Left colon (tissue), 2 donors: Measurements from ENCODE around the gene NUAK1. TPM values are rescaled to one million over a fixed set of nuclear protein-coding genes. Genes with fewer than 3 reads are reported as not detected.
A peak's percentile ranks its signal among the peaks of the same experiment; 100 is the strongest.

Experiments
- ATAC-seq: fragments of 200-7000 bp; cut with Tn5 transposase; one replicate; pipeline ENCODE4 v1.9.1; 2020; ENCODE audit warnings: mild to moderate bottlenecking, moderate library complexity
- DNase-seq, 2 donors: peaks; one replicate each; pipeline ENCODE4 v3.0.0-alpha.2; 2020
- intact Hi-C, 2 donors: fragments of 100-400 bp; cut with DNase I in 1 of 2; cut with micrococcal nuclease in 1 of 2; formaldehyde crosslinking; loops; one replicate each; pipeline versions ENCODE4 v1.11.2 to v1.14.0; 2022; cut with DNase I, micrococcal nuclease
- total RNA-seq, 2 donors: library from RNA; stranded (reverse); fragmentation: NEBNext Ultra II Directional; extraction: Animal tissue kit (Norgen Biotek cat#: 25700); gene quantifications; one replicate each; pipeline ENCODE4 v1.2.1, GENCODE V29; 2021
- donor health status: DM: no; HTN: no; CAD: no.
- donor health status: DM: yes; HTN: yes; CAD: no.

Gene NUAK1
- total RNA-seq, 2 donors from 2014 or later, result 3.8 to 4.2 TPM

DNA sequence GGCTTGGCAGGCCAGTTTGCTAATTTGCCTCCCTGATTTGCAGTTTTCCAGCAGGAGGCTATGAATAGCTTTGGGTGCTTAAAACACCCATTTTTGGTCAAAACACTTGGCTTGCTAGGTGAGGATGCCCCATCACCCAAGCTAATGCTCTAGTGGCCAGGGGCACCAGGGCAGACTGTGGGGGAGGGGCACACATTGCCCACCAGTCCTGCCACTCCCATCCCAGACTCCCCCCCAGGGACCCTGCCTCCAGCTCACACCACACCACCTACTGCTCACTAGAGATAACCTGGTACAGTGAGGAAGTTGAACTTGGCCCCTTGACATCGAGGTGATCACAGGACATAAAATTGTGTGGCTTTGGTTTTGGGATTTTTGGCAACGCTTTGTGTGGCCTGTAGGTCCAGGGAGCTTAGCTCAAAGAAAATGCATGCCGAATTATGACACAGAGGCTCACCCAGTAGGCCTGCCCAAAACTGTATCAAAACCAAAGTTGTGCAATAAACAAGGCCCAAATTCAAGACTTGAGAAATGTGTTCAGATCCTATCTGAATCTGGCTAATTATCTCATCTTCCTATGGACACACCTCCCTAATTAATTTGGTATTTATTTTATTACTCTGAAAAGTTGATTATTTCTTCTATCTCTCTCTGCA lies 4.3 kb downstream of the NUAK1 start:
- intact Hi-C loops, result no loop called here
- ATAC-seq, result no peak
- DNase-seq, result no peak

DNA sequence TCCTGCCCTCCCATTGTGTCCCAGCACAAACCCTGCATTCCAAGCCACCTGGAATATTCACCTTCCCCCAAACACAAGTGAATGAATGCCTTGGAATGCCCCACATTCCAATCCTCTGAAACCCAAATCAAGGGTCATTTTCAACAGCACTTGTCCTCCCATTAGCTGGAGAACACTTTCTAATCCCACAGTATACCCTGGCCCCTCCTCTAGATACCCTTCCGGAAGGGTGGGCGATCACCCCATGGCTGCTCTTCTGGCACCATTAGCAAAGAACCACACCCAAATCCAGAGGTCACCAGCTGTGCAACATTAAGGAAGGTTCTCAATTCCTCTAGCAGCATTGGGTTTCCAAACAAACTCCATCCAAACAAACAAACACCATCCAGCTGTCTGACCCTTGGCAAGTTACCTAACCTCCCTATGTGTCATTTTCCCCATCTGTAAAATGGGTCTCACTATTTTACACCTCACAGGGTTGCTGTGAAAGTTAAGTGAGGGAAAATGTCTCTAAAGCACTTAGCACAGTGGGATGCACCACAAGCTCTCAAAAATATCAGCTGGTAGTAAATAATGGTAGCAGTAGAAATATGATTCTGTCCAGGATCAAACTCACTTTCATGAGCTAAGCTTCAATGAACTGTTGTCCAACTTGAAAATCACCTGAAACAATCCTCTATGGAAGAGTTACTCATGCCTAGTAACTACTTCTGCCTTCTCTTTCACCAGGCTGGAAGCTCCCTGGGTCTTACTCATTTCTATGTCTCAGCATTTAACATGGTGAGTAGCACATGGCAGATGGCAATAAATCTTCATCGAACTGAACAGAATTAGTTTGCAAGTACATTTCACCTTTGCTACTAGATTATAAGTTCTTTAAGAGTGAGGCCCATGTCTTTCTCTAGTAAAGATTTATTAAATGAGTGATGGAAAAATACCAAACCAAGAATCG lies 5.3 kb downstream of the NUAK1 start:
- intact Hi-C loops, result no loop called here
- no peak for ATAC-seq

DNA sequence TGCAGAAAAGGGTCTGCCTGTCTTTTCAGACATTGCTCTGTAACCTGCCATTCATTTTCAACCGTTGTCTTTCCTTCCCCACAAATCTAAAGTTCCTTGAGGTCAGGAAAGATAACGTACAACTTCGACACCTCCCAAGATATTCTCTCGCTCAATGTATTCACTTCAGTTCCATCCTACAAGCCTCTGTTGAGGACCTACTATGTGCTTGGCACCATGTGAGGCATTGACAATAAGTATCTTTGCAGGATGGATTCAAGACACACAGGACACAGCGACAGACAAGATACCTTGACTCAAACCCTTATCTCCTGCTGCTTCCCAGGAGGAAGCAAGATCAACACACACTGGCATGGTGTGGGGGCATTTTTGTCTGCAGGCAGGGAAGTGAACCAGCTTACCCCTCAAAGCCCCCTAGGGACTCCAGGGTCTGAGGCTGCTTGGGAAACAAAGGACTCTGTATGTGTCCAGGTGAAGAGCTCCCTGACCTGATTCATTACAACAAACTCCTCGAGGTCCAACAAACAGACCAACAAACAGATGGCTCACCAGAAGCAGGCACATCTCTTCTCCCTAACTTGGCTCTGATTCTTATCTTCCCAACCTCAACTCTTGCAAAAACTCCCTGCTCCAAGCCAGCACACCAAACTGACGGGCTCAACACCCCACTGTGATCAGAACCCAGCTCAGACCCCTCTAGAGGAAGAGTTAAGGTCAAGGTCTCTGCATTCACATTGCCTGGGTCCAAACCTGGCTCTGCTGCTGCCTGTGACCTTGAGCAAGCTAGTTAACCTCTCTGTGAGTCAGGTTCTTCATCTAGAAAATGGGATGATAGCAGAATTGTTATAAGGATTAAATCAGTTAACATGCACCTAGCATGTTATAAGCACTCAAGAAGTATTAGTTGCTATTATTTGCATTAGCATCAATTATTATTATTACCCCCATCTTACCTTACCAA lies 6.3 kb downstream of the NUAK1 start:
- ATAC-seq (no peak), DNase-seq (no peak)
- intact Hi-C loops, result no loop called here

More for the DNA sequence above, 5.3 kb downstream of the NUAK1 start:
- DNase-seq, result no peak

DNA sequence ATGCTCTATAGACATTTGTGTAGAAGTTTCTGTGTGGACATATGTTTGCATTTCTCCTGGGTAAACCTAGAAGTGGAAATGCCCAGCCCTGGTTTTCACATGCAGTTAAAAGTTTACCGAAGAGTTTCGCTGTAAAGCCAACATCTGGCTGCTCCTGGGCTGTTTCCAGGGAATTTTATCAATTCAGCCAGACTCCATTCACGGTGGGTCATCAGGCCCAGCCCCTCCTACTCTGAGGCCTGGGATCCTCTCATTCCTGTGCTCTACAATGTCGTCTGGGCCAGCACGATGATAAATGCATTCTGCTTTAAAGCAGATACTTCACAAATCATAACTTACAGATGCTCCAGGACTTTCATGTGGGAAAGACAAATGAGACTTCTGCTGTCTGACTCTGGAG lies 7.1 kb downstream of the NUAK1 start:
- intact Hi-C loops, result no loop called here
- ATAC-seq (no peak), DNase-seq (no peak)

DNA sequence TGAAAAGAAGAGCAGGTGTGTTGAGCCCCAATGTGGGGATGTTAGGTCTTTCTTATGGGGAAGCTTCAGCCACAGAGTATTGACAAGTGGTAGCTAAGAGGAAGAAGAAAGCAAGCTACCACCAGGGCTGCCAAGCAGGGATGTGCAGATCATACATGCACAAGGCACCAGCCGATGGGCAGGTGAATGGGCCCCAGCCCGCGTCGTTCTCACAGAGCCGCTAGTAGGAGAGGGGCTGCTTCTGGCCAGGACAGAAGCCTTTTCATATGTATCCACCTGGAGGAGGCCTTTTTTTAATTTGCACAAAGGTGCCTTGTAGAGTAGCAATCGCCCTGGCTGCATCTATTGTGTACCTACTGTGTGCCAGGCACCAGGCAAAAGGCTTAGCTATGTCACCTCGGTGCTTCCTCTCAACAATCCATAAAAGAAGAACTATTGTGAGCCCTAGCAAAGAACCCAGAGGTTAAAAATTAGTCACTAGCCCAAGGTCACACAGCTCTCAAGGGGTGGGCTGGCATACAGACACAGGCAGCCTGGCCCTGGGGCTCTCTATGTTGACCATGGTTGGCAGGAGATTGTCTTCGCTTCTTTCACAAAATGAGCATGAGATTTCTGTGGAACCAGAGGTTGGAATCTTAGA lies 8.2 kb downstream of the NUAK1 start:
- ATAC-seq (no peak), DNase-seq (no peak)
- intact Hi-C loops, result no loop called here

DNA sequence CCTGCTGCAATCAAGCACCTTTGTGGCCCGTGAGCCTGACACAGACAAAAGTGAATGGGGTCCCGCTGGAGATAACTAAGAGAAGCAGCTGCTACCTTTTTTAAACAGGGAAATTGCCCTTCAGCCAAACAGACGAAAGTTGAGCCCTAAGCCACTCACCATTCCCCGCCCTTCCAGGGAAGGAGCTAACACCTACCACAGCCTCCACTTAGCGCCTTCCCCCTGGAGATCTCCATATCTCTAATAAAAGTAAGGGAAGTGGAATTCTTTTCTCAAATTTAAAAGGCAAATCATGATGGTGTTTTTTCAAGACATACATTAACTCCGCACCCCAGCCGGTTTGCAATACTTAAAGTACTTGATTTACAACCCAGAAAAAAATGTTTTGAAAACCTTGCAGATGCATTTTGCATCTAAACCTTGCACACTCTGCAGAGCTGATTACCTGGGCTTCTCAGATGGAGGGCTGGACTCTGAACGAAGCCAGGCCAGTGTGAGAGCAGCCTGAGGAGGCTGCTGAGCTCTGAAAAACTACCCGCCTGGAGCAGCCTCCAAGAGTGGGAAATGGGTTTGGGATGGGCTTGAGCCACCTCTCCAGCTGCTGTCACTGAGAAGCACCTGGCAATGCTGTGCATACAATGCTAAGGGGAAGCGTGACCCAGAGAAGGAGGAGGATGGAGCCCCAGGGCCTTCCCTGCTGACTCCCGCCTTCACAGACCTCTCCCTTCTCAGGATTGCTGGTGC lies 10.0 kb downstream of the NUAK1 start:
- DNase-seq (no peak), ATAC-seq (no peak)
- intact Hi-C loops, result no loop called here

DNA sequence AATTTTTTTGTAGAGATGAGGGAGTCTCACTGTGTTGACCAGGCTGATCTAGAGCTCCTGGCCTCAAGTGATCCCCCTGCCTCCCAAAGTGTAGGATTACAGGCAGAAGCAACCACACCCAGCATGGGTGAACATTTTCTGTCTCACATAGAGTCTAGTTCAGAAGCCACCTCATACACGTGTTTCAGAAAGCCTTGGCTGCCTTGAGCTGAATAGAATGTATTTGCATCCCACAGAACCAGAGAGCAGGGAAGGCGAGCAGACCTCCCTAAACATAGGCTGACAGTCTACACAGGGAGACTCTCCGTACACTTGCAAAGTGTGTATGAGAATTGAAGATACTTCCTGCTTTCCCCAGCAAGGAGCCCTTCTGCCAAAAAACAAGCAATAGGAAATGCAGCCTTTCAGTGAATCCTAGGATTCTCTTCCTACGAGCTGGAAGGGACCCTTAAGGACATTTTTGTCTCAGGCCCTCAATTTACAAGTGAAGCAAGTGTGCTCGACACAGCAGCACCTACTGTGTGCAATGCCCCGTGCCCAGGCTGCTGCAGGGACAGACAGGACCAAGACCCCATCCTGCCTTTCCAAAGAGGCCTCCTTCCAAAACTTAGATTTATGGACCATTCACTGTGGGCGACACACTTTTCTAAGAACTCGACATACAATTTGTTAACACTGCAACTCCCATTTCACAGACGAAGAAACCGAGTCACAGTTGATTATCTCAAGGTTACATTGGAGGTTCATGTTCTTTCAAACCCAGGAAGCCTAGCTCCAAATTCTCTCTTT lies 11.2 kb downstream of the NUAK1 start:
- intact Hi-C loops, result no loop called here
- no peak for DNase-seq
- ATAC-seq, result no peak

DNA sequence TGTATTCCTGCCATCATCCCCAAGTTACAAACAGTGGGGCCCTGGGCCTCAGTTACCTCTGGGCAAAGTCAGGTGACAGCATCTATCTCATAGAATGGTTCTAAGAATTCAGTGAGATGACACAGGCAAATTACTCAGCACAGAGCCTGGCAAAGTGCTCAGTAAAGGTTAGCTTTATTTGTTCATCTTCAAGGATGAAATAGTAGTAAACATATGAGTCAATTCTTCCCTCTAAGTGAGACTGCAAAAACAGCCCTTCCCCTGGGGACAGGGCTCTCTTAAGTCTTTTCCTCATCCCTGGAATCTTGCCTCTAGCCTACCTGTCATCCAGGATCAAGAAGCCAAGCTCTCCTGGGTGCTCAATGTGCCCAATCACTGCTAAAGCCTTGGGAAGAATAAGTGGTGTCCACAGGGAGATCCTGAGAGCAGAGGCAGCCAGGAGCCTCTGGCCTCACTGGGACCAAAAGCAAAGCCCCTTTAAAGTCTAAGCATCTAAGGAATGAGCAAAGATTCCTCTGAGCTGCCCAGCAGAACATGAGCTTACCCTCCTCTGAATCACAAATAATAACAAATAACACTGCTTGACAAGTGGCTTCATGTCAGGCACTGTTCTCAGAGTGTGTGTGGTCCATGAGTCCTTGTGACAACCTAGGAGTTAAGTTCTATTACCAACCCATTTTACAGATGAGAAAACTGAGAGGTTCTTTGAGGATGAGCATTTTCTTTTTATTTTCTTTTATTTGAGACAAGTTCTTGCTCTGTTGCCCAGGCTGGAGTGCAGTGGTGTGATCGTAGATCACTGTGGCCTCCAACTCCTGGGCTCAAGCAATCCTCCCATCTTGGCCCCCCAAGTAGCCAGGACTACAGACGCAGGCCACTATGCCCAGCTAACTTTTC lies 12.1 kb downstream of the NUAK1 start:
- DNase-seq (no peak), ATAC-seq (no peak)
- intact Hi-C loops, result no loop called here

DNA sequence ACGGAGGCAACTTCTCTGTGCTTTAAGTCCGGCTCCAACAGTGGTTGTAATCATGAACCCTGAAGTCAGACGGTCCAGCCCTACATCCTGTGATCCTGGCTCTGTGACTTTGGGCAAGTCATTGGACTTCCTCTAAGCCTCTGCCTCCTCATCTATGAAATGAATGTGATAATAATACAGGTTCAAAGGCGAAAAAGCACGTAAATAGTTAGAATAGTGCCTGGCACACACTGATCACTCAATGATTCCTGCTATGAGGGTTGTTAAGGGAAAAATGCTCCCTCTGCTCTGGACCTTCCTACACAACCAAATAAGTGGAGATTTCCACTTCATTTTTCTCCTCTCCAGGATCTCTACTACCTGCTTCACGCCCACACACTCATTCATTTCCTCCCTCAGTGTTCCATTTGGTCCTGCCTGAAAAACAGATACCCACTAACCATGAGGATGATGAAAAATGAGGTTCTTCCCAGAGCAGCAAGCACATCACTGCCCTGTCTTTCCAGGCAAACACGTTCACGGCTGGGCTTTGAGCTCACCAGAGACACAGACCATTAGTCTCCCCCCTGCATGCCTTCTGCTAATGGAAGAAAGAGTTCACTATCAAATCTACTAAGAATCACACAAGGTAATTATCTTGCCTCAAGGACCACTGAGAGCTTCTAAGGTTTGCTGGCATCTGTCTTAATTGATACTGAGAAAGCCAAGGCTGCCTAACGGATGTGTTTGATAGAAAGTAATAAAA lies 13.2 kb downstream of the NUAK1 start:
- ATAC-seq (no peak), DNase-seq (no peak)
- intact Hi-C loops, result no loop called here

DNA sequence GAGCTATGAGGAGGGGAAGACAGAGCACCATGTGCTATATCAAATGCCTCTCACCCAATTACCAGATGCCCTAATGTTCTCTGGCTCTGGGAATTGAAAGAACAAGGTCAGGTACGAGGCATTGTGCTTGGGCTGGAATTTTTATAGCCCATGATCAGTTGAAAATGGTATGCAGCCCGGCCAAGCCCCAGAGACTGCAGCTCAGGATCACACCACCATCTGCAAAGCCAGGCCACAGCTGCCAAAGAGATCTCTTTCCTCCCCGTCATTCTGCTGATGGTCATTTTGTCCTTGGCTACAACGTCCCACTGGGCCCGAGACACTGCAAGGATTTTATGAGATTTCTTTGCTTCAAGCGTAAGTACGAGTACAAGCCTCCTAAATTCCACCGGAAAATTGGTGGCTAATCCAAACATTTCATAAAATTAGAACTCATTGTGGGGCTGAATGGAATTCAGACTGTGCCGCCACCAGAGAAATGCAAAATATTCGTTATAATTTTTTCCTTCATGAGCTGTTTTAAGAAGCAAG lies 15.1 kb downstream of the NUAK1 start:
- ATAC-seq (peak; percentile 69), DNase-seq (peak in 1 of 2 donors; percentile 44)
- intact Hi-C loops, result no loop called here

DNA sequence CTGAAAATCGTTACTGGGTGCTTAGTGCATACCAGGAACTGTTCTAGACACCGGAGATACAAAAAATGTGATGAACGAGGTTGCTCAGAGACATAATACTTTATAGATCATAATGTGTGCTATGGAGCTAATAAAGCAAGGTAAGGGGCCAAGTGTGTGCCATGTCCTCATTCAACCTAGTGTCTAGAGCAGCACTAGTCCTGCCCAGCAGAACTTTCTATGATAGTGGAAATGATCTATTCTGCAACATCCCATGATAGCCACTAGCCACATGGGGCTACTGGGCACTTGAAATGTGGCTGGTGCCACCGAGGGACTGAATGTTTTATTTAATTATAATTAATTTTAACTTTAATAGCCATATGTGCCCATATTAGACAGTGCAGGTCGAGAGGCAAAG lies 15.6 kb downstream of the NUAK1 start:
- intact Hi-C loops, result no loop called here
- ATAC-seq (no peak), DNase-seq (no peak)

DNA sequence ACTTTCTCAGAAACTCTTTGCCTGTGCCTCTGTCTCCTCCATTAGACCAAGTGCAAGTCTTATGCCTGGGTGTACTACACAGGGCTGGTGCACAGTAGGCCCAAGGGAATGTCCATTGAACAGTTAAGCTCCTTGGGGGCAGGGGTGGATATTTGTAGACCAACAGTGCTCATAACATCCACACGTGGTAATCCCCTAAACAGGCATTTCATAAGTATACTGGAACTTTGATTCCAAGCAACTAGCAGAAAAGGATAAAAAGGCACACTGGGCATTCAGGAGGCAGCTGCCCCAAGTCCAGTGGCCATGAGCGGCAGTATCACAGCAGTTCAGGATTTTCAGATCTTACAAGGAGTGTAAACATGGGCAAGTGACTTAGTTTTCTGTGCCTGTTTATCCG lies 16.8 kb downstream of the NUAK1 start:
- intact Hi-C loops, result no loop called here
- no peak for DNase-seq
- ATAC-seq, result no peak

DNA sequence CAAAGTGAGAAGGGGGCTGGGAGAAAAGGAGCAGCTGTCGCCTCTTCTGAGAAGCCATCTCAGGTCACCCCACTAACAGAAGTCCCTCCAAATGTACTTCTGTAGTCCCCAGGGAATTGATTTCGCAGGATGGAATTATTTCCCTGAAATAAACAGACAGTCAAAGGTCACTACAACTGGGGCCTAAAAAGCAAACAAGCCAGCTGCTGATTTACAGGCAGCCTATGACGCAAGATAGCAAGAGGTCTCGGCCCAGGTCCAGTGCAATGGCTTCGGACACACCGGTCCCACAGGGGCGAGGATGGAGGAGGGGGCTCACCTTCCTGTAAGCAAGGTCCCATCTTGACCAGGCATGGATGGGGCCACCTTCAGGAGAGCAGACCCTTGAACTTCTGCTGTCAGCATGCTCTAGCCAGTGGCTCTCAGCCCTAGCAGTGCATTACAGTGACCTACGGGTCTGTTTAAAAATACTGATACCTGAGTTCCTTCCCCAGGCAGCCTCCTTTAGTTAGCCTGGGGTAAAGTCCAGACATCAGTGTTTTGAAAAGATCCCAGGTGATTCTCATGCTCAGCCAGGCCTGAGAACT lies 18.1 kb downstream of the NUAK1 start:
- intact Hi-C loops, result no loop called here
- peak; percentile 35 for ATAC-seq
- no peak for DNase-seq

DNA sequence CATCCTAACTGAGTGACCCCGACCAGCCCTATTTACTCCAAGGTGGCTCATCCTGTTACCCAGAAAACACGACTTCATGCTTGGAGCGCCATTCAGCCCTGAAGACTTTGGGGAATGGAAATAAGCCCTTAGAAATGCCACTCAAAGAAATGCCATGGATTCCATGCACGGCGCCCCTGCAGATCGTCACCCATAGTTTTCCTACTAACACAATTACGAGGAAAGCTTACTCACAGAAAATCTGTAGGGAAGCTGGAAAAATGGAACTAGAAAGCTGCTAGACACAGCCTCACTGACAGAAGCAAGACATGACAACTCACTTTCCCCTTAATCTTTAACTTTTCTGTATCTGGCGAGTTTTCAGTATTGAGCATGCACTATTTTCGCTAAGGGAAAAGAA lies 19.5 kb downstream of the NUAK1 start:
- intact Hi-C loops, result no loop called here
- ATAC-seq (no peak), DNase-seq (no peak)
